GM13977 (cell line): Measurements from ENCODE around the gene OR51B4.
A peak's percentile ranks its signal among the peaks of the same experiment; 100 is the strongest.

Experiments
- DNase-seq: peaks from one replicate; pipeline ENCODE4 v3.0.0; 2012; ENCODE audit warnings: low spot score
- CTCF ChIP-seq: IDR thresholded peaks from 2 replicates; pipeline ENCODE4 v1.5.1; 2012; ENCODE audit warnings: mild to moderate bottlenecking, control low read depth; ENCODE audit not compliant: insufficient read depth; ENCODE audit errors: extremely low read depth, missing control alignments
- in situ Hi-C: fragments of 300-500 bp; cut with MboI; formaldehyde crosslinking; loops from one replicate; pipeline ENCODE4 v1.12.0; 2022; ENCODE audit warnings: low sequenced_read_pairs, low pct_unique_long_range_greater_than_20kb, mixed read lengths, inconsistent platforms; ENCODE audit not compliant: unreplicated experiment

OR51B4 gene

GRCh38 chr11:5293028-5293427 lies 8.7 kb downstream of the OR51B4 start:
- in situ Hi-C loops = no loop called here
- DNase-seq = no peak

GRCh38 chr11:5291207-5291838 lies 10.4 kb downstream of the OR51B4 start:
- in situ Hi-C loops = no loop called here
- peak; percentile 67 for TF ChIP-seq CTCF
- peak; percentile 59 for DNase-seq

More at GRCh38 chr11:5293028-5293427, 8.7 kb downstream of the OR51B4 start:
- TF ChIP-seq CTCF = no peak

GRCh38 chr11:5290106-5290505 lies 11.6 kb downstream of the OR51B4 start:
- in situ Hi-C loops = no loop called here
- no peak for TF ChIP-seq CTCF
- DNase-seq = no peak

- no peak for DNase-seq
Observed at GRCh38 chr11:5289696-5290095, 12.1 kb downstream of the OR51B4 start.

GRCh38 chr11:5288906-5289550 lies 12.7 kb downstream of the OR51B4 start:
- DNase-seq = no peak
- in situ Hi-C loops = no loop called here
- TF ChIP-seq CTCF = no peak

More at GRCh38 chr11:5289696-5290095, 12.1 kb downstream of the OR51B4 start:
- no peak for TF ChIP-seq CTCF
- in situ Hi-C loops = no loop called here

GRCh38 chr11:5288108-5288905 lies 13.4 kb downstream of the OR51B4 start:
- DNase-seq = no peak
- TF ChIP-seq CTCF = no peak
- in situ Hi-C loops = no loop called here
